Measurements from ENCODE around the gene CORO6.
A peak's percentile ranks its signal among the peaks of the same experiment; 100 is the strongest.
"Not testable (repeated sequence)": the region's sequence is repeated elsewhere in the genome, so short reads cannot be mapped to it uniquely, and the experiment has no call there.

Gene CORO6

GRCh38 chr17:29622337-29623282 is at the start of gene CORO6:
Gene CORO6 (minus strand): TSS chr17:29622912. CDS start chr17:29621421, 1,491 bp downstream.
- peak in 1 of 2 donors; percentile 42 for DNase-seq (ENCODE audit: extremely low read depth in 1 of 2, low read depth in 1 of 2)

DNA sequence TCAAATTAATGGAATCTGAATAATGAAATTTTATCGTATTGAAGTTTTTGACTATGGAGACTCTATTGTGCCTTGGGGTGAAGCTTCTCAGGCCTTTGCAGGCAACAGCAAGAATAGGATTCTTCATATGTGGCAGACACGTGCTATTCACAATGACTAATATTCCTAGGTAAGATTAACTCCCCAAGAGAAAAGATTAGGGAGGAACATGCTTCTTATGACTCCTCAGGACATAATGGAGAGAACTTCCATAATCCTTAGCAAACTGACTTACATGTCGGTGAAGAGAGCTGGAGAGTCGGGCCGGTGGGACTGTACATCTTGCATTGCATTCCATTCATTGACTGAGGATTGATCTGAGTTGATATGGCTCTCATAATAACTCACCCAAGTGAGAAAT is 48.9 kb upstream of the CORO6 start:
- DNase-seq (ENCODE audit: extremely low read depth in 1 of 2, low read depth in 1 of 2): no peak

DNA sequence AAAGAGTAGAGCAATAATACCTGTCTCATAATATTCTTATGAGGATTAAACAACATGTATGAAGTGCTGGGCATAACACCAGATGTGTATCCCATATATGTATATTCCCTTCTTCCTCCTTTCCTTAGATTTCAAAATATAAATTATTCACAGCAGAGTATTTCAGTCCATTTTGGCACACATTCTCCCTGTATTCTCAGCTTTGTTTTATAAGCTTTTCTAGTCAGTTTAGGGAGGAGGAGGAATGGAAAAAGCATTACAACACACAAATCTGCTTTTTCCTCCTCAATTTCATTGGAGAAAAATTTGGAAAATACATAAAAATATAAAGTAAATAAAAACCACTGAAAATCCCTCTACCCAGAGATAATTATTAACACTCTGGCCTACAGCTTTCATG is 46.6 kb upstream of the CORO6 start:
- no peak for DNase-seq (ENCODE audit: extremely low read depth in 1 of 2, low read depth in 1 of 2)

DNA sequence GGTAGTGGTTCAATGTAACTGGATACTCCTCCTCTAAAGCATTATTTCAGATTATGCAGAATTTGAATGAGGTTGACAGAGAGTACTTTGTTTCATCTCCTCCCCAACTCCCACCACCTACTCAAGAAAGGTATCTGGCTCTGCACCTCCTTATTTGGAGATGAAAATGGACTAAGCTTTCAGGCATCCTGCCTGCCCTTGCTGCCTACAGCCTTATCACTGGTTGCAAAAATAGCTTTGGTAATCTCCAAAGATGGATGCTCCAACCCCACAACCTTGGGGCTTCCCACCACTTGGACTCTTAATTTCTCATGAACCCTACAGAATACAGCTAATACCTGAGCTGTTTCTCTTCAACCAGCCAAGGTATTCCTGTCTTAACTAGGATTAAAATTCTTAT is 45.3 kb upstream of the CORO6 start:
- DNase-seq (ENCODE audit: extremely low read depth in 1 of 2, low read depth in 1 of 2): no peak

- no peak for DNase-seq (ENCODE audit: extremely low read depth in 1 of 2, low read depth in 1 of 2)
These were observed 42.7 kb upstream of the CORO6 start for GRCh38 chr17:29665481-29665810.

- no peak for DNase-seq (ENCODE audit: extremely low read depth in 1 of 2, low read depth in 1 of 2)
These were observed 42.2 kb upstream of the CORO6 start for GRCh38 chr17:29664743-29665480.

GRCh38 chr17:29663155-29663554 is 40.4 kb upstream of the CORO6 start:
- no peak for DNase-seq (ENCODE audit: extremely low read depth in 1 of 2, low read depth in 1 of 2)

GRCh38 chr17:29661213-29661612 is 38.5 kb upstream of the CORO6 start:
- no peak for DNase-seq (ENCODE audit: extremely low read depth in 1 of 2, low read depth in 1 of 2)

- no peak for DNase-seq (ENCODE audit: extremely low read depth in 1 of 2, low read depth in 1 of 2)
These were observed 36.4 kb upstream of the CORO6 start for GRCh38 chr17:29659155-29659554.

DNA sequence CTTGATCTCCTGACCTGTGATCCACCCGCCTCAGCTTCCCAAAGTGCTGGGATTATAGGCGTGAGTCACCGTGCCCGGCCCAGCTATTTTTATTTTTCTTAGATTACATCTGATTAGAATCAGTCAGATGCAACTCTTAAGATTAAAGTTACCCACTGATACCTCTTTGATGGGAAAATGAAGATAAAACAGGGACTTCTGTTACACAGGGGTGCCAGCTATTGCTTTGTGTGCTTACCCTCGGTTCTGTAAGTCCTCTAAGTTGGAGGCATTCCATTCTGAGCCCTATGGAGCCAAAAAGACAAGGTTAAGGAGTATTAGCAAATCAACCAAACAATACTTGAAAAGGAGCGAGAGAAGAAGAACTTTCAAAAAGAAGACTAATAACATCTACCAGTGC is 32.6 kb upstream of the CORO6 start:
- DNase-seq (ENCODE audit: extremely low read depth in 1 of 2, low read depth in 1 of 2): no peak

DNA sequence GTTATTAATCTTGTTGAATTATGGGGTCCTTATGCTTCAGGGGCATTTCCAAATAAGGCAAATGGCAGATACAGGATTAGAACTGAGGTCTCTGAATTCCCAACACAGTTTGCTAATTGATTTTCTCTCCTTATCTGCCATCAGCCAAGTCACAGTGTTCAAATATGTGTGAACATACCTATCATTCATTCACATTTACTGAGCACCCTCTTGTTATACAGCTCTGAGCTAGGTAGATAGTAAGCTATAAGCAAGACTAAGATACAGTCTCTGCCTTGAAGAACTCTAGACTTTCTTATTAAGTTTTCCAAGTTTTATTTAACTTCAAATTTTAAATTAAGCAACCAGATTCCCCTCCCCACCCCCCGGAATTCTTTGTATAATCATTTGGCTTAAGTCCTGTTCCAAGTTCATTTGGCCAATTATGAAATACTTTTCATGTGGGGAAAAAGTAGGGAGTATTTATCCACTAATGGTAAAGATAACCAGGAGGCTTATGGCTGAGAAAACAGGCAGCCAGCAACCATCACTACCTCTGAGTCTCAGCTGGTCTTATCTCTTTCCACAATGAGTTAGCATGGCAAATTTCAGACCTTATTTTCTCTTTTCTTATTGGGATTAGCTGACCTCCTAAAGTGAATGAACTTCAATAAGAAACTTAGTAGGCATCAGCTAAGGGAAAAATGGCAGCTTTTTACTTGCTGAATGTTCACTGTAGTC is 31.4 kb upstream of the CORO6 start:
- no peak for DNase-seq (ENCODE audit: extremely low read depth in 1 of 2, low read depth in 1 of 2)

DNA sequence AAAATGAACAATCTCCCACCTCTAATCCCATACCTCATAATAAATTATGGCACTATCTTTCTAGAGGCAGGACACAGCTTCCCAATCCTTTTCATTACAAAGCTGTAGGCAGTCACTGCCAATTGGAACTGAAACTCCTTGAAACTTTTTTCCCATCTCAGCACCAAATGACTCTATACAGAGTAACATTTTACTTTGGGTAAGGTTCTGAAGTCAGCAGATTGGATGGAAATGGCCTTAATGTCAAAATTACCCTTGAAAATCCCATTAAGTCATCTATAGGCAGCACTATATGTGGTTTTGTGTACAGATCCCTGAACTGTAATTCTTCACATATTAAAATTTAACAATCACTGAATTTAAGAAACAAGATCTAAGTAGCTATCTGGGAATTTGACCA is 30.3 kb upstream of the CORO6 start:
- no peak for DNase-seq (ENCODE audit: extremely low read depth in 1 of 2, low read depth in 1 of 2)

DNA sequence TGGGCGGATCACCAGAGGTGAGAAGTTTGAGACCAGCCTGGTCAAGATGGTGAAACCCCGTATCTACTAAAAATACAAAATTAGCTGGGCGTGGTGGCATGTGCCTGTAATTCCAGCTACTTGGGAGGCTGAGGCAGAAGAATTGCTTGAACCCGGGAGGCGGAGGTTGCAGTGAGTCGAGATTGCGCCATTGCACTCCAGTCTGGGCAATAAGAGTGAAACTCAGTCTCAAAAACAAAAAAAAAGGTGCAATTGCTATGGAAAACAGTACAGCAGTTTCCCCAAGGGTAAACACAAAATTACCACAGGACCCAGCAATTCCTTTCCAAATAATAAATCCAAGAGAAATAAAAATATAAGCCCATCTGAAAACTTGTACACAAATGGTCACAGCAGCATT is 29.2 kb upstream of the CORO6 start:
- DNase-seq (ENCODE audit: extremely low read depth in 1 of 2, low read depth in 1 of 2): not testable (repeated sequence)

- no peak for DNase-seq (ENCODE audit: extremely low read depth in 1 of 2, low read depth in 1 of 2)
These were observed 27.7 kb upstream of the CORO6 start for GRCh38 chr17:29650396-29650795.

DNA sequence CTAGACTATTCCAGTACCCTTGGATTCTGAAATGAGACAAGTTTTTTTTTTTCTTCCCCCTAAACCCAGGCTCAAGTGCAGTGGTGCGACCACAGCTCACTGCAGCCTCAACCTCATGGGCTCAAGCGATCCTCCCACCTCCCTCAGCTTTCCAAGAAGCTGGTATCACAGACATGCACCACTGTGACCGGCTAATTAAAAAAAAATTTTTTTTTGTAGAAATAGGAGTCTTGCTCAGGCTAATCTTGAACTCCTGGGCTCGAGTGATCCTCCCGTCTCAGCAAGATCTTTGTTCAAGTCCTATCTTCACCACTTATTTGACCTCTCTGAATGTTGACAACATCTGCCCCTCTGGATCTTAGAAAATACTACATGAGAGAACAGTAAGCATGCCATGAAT is 26.6 kb upstream of the CORO6 start:
- no peak for DNase-seq (ENCODE audit: extremely low read depth in 1 of 2, low read depth in 1 of 2)

- no peak for DNase-seq (ENCODE audit: extremely low read depth in 1 of 2, low read depth in 1 of 2)
These were observed 25.3 kb upstream of the CORO6 start for GRCh38 chr17:29648005-29648404.

- no peak for DNase-seq (ENCODE audit: extremely low read depth in 1 of 2, low read depth in 1 of 2)
These were observed 22.9 kb upstream of the CORO6 start for GRCh38 chr17:29645515-29646051.

DNA sequence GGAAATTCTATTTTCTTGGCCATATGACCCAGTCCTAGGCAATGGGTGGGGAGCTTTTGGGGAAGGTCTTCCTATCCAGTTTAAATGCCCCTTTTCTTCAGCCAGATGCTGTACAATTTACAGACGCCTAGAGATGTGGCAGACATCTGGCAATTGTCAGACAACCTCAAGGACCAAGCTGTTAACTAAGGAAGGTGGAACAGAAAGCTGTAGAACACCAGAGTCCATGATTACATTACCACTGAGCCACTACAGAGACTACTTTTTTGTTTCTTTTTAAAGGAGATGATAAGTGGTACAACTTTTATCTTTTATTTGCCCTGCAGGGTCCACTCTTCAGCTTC is 21.1 kb upstream of the CORO6 start:
- no peak for DNase-seq (ENCODE audit: extremely low read depth in 1 of 2, low read depth in 1 of 2)

DNA sequence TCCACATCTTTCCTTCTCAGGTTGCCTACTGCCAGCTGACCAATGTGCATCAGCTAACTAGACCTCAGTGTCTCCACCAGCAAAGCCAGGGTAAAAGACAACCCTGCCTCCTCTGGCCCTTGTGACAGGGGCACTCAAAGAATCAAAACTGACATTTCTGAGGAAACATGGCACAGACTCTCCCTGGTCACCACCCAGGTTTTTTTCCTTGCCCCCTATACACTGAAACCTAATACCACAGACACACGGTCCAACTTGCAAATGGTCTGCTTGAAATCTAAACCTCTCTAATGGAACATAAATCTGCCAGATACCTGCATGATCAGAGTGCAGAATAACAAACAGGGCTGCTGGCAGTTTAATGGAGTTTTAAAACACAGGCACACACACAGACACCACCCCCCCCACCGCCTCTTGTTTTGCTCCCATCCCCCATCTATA is 19.5 kb upstream of the CORO6 start:
- no peak for DNase-seq (ENCODE audit: extremely low read depth in 1 of 2, low read depth in 1 of 2)

- DNase-seq (ENCODE audit: extremely low read depth in 1 of 2, low read depth in 1 of 2): no peak
These were observed 18.4 kb upstream of the CORO6 start for GRCh38 chr17:29640981-29641642.

DNA sequence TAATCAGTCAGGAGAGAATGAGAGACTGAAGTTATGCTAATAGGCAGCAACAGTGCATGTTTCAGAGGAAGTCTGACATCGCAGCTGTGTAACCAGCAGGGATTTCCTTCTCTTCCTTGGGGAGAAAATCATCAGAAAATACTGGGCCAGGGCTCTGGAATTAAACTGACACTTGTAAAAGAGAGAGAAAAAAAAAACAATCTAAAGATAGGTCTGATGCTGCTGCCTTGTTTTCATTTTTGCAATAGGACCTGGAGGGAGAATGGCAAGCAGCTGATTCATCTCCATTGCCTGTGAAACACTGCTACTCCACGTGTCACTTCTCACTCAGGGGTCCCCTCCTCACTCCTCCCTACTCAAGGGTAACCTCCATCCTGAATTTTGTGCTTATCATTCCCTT is 17.7 kb upstream of the CORO6 start:
- no peak for DNase-seq (ENCODE audit: extremely low read depth in 1 of 2, low read depth in 1 of 2)
